Naive B cell (primary cell): ENCODE results near the gene TYW1B. TPM values are rescaled to one million over a fixed set of nuclear protein-coding genes. Genes with fewer than 3 reads are reported as not detected.
"Not testable (repeated sequence)": the region's sequence is repeated elsewhere in the genome, so short reads cannot be mapped to it uniquely, and the experiment has no call there.

Source experiments
- ATAC-seq, 2 donors: fragments of 150-1000 bp; cut with Tn5 transposase; 2 replicates each; pipeline ENCODE4 v1.10.0; 2021; ENCODE audit warnings: low read depth in 2 of 2, mild to moderate bottlenecking in 2 of 2, moderate library complexity in 2 of 2
- DNase-seq: peaks from one replicate; pipeline ENCODE4 v3.0.0; 2022
- H3K27ac Mint-ChIP-seq, 6 donors: one replicate each; pipeline ENCODE4 v1.8.0; 2020 to 2022; ENCODE audit warnings: mild to moderate bottlenecking in 6 of 6, mixed read lengths in 6 of 6, moderate library complexity in 5 of 6, inconsistent platforms in 2 of 6
- H3K27me3 Mint-ChIP-seq, 3 donors: one replicate each; pipeline ENCODE4 v1.8.0; 2021 to 2022; ENCODE audit warnings: mixed read lengths in 3 of 3, mild to moderate bottlenecking in 1 of 3
- H3K36me3 Mint-ChIP-seq, 2 donors: one replicate each; pipeline ENCODE4 v1.8.0; 2020 to 2022; ENCODE audit warnings: mixed read lengths in 2 of 2, inconsistent platforms in 1 of 2, mild to moderate bottlenecking in 1 of 2
- H3K4me1 Mint-ChIP-seq, 3 donors: one replicate each; pipeline ENCODE4 v1.8.0; 2020 to 2022; ENCODE audit warnings: mixed read lengths in 3 of 3, inconsistent platforms in 1 of 3, mild to moderate bottlenecking in 1 of 3, moderate library complexity in 1 of 3
- H3K4me3 Mint-ChIP-seq, 8 donors: one replicate each; pipeline ENCODE4 v1.8.0; 2020 to 2022; ENCODE audit warnings: mild to moderate bottlenecking in 8 of 8, mixed read lengths in 8 of 8, moderate library complexity in 8 of 8, inconsistent platforms in 2 of 8
- H3K9me3 Mint-ChIP-seq, 7 donors: one replicate each; pipeline ENCODE4 v1.8.0; 2020 to 2022; ENCODE audit warnings: mixed read lengths in 7 of 7, mild to moderate bottlenecking in 5 of 7, inconsistent platforms in 2 of 7, moderate library complexity in 1 of 7
- polyA plus RNA-seq, 6 donors: library from polyadenylated mRNA; unstranded; fragments of 300-500 nt; fragmentation: Illumina TruSeq; gene quantifications; one replicate each; pipeline ENCODE4 v1.2.3, GENCODE V29; 2021; ENCODE audit warnings: low read depth in 6 of 6

TYW1B gene
- polyA plus RNA-seq, 6 donors from 2014 or later, result 0.34 to 4.1 (median 1.9) TPM

GRCh38 chr7:72605863-72606431 lies 222.1 kb downstream of the TYW1B start:
- H3K9me3 Mint-ChIP-seq, DNase-seq, H3K27me3 Mint-ChIP-seq, ATAC-seq: not testable (repeated sequence)
- Mint-ChIP-seq H3K4me1 (peaks cover 3 to 11% (median 4%) of the 10 kb centered on the region in 3 donors), H3K36me3 (peaks cover 14 to 25% of the 10 kb centered on the region in 2 donors), H3K4me3 (peak overlapping the region in 1 of 8 donors; percentile 24), H3K27ac (peak overlapping the region in 2 of 6 donors; percentile 29 to 38)

DNA sequence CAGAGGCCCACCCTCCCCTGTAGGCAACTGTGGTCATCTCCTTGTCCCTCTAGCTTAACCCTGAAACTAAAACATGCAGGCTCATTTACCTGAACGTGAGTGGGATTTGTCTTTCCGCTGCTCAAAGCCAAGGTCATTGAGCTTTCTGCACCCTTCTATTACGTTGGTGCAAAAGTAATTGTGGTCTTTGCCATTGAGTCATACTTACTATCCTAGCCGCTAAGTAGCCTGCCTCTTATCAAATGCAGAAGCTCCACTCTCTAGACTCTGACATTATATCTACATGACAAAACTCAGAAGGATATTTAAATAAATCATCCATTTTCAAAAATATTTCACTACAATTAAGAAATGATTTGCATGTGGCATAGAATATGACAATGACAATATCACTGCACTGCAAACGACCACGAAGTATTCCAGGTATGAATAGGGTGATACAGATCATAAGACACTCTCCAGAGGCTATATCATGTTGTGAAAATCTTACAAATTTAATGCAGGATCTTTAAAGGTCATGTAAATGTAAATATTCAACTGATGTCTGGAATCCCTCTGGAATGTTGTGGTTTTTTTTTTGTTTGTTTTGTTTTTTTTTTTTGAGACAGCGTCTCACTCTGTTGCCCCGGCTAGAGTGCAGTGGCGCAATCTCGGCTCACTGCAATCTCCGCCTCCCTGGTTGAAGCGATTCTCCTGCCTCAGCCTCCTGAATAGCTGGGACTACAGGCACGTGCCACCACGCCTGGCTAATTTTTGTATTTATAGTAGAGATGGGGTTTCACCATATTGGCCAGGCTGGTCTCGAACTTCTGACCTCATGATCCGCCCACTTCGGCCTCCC lies 223.0 kb downstream of the TYW1B start:
- H3K27me3 Mint-ChIP-seq, H3K27ac Mint-ChIP-seq, H3K4me3 Mint-ChIP-seq, ATAC-seq, DNase-seq, H3K9me3 Mint-ChIP-seq: not testable (repeated sequence)
- peaks cover 10 to 24% of the 10 kb centered on the region in 2 donors for H3K36me3 Mint-ChIP-seq
- peaks cover 3 to 11% (median 4%) of the 10 kb centered on the region in 3 donors for H3K4me1 Mint-ChIP-seq

- peaks cover 10 to 20% of the 10 kb centered on the region in 2 donors for H3K36me3 Mint-ChIP-seq
- not testable (repeated sequence) for H3K27me3 Mint-ChIP-seq, DNase-seq, H3K9me3 Mint-ChIP-seq, H3K27ac Mint-ChIP-seq, H3K4me3 Mint-ChIP-seq, ATAC-seq
- peaks cover 3 to 15% (median 4%) of the 10 kb centered on the region in 3 donors for H3K4me1 Mint-ChIP-seq
Observed at GRCh38 chr7:72603476-72603875, 224.5 kb downstream of the TYW1B start.

GRCh38 chr7:72603073-72603472 lies 224.9 kb downstream of the TYW1B start:
- Mint-ChIP-seq H3K4me3 (no peak overlapping the region), H3K4me1 (peaks cover 3 to 16% (median 4%) of the 10 kb centered on the region in 3 donors), H3K36me3 (peaks cover 10 to 20% of the 10 kb centered on the region in 2 donors), H3K9me3 (peaks cover 0 to 4% (median 0%) of the 10 kb centered on the region in 7 donors), H3K27ac (peak overlapping the region in 1 of 6 donors; percentile 34), H3K27me3 (no peaks in the 10 kb centered on the region)
- DNase-seq, result no peak
- ATAC-seq, result no peak

DNA sequence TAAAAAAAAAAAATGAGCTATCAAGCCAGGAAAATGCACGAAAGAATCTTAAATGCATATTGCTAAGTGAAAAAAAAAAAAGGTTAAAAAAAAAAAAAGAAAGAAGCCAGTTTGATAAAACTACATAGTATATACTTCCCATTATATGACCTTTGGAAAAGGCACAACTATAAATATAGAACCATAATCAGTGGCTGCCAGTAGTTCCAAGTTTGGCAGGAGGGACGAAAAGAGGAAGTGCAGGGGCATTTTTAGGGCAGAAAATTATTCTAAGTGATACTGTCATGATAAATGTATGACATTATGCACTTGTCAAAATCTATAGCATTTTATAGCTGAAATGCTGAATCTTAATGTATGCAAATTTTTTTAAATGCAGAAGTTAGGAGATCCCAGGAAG lies 226.3 kb downstream of the TYW1B start:
- not testable (repeated sequence) for DNase-seq, H3K4me3 Mint-ChIP-seq, H3K9me3 Mint-ChIP-seq, ATAC-seq, H3K27me3 Mint-ChIP-seq
- H3K36me3 Mint-ChIP-seq, result peaks cover 10 to 26% of the 10 kb centered on the region in 2 donors
- peaks cover 3 to 16% (median 4%) of the 10 kb centered on the region in 3 donors for H3K4me1 Mint-ChIP-seq
- peak overlapping the region in 1 of 6 donors; percentile 81 for H3K27ac Mint-ChIP-seq

DNA sequence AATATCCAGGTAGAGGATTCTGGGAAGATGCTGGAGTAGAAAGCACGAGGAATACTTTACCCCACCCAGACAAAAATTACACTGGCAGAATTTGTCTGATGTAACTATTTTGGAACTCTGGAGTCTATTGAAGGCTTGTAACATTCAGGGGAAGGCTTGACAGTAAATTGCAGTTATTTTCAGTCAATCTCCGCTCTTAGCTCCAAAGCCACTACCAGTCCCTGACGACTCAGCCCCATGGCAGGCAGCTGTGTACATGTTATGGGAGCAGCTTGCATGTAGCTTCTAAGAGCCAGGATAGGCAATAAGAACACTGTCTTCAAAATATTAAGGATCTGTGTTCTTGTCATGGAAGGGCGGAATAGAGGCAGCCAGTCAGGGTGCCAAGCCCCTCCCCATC lies 238.0 kb downstream of the TYW1B start:
- not testable (repeated sequence) for DNase-seq, H3K27me3 Mint-ChIP-seq, H3K4me3 Mint-ChIP-seq, H3K27ac Mint-ChIP-seq, ATAC-seq, H3K4me1 Mint-ChIP-seq
- H3K9me3 Mint-ChIP-seq, result peaks cover 3 to 33% (median 26%) of the 10 kb centered on the region in 7 donors
- peaks cover 23 to 40% of the 10 kb centered on the region in 2 donors for H3K36me3 Mint-ChIP-seq

GRCh38 chr7:72587267-72587666 lies 240.7 kb downstream of the TYW1B start:
- not testable (repeated sequence) for H3K27me3 Mint-ChIP-seq, ATAC-seq, H3K27ac Mint-ChIP-seq, DNase-seq, H3K4me3 Mint-ChIP-seq, H3K4me1 Mint-ChIP-seq
- H3K36me3 Mint-ChIP-seq, result peaks cover 37 to 52% of the 10 kb centered on the region in 2 donors
- H3K9me3 Mint-ChIP-seq, result peaks cover 3 to 37% (median 26%) of the 10 kb centered on the region in 7 donors

DNA sequence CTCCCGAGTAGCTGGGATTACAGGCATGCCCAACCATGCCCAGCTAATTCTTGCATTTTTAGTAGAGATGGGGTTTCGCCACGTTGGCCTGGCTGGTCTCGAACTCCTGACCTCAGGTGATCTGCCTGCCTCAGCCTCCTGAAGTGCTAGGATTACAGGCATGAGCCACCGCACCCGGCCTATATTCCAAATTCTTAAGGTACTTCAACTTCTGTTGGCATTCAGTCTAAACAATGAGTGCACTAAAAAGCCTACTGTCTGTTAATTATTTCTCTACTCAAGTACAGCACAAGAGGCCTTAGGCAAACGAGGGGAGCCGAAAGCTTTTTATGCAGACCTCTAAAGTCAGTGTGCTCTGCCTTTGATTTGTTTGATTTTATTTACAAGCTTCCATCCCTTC lies 243.4 kb downstream of the TYW1B start:
- H3K27ac Mint-ChIP-seq, H3K4me3 Mint-ChIP-seq, DNase-seq, H3K4me1 Mint-ChIP-seq, ATAC-seq, H3K27me3 Mint-ChIP-seq: not testable (repeated sequence)
- Mint-ChIP-seq H3K9me3 (peaks cover 3 to 21% (median 12%) of the 10 kb centered on the region in 7 donors), H3K36me3 (peaks cover 26 to 39% of the 10 kb centered on the region in 2 donors)

GRCh38 chr7:72583620-72584361 lies 244.2 kb downstream of the TYW1B start:
- ATAC-seq, DNase-seq, H3K4me1 Mint-ChIP-seq, H3K4me3 Mint-ChIP-seq, H3K27me3 Mint-ChIP-seq: not testable (repeated sequence)
- H3K9me3 Mint-ChIP-seq, result peaks cover 3 to 21% (median 12%) of the 10 kb centered on the region in 7 donors
- H3K36me3 Mint-ChIP-seq, result peaks cover 26 to 39% of the 10 kb centered on the region in 2 donors
- peak overlapping the region in 1 of 6 donors; percentile 9 for H3K27ac Mint-ChIP-seq

DNA sequence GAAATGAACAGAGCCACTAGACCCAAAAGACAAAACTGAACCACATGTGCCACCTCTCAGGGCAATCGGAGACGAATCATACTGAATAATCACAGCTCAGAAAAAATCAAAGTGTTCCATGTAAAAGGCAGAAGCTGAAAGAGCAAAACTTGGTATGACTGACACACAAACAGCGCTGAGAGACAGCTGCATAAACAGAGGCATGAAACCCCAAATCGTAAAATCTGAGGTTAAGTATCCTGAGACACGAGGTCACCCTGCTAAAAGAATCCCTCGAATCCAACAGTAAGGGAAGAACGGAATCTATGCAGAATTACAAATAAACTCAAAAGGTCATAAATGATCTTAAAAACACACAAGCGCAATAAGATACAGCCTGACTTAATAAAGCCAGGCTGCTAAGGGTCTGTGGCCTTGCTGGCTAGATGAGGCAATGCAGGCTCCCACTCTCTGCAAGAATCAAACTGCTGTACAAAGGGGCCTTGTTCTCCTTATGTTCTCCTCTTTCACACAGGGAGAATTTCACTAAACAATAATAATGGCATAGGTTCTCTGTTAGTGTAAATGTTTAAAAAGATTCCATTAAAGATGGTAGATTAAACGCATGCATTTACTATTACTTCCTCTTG lies 247.7 kb downstream of the TYW1B start:
- H3K4me3 Mint-ChIP-seq, H3K27ac Mint-ChIP-seq, DNase-seq, H3K4me1 Mint-ChIP-seq, ATAC-seq, H3K27me3 Mint-ChIP-seq: not testable (repeated sequence)
- H3K36me3 Mint-ChIP-seq, result peaks cover 20 to 26% of the 10 kb centered on the region in 2 donors
- peaks cover 0 to 15% (median 6%) of the 10 kb centered on the region in 7 donors for H3K9me3 Mint-ChIP-seq

GRCh38 chr7:72577107-72577506 lies 250.9 kb downstream of the TYW1B start:
- Mint-ChIP-seq H3K27me3 (no peaks in the 10 kb centered on the region), H3K36me3 (peaks cover 9 to 18% of the 10 kb centered on the region in 2 donors), H3K9me3 (no peaks in the 10 kb centered on the region), H3K27ac (no peak overlapping the region), H3K4me1 (no peaks in the 10 kb centered on the region), H3K4me3 (no peak overlapping the region)
- ATAC-seq (no peak), DNase-seq (no peak)

DNA sequence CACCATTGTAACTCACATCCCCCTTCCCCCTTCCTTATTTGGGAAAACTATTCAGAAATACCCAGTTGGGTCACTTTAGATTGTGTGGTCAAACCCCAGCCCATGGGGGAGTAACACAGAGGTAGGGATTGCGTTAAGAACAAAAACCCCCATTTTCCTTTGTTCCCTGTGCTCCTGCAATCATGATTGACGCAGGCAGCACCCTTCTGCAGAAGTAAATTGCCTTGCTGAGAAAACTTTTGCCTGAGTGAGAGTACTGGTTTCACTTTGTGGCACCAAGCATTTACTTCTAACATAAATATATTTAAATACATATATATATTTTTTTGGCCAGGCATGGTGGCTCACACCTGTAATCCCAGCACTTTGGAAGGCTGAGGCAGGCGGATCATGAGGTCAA lies 266.0 kb downstream of the TYW1B start:
- not testable (repeated sequence) for H3K27me3 Mint-ChIP-seq, DNase-seq, H3K4me1 Mint-ChIP-seq, H3K4me3 Mint-ChIP-seq, ATAC-seq, H3K27ac Mint-ChIP-seq, H3K36me3 Mint-ChIP-seq
- H3K9me3 Mint-ChIP-seq, result peaks cover 4 to 34% (median 22%) of the 10 kb centered on the region in 7 donors

DNA sequence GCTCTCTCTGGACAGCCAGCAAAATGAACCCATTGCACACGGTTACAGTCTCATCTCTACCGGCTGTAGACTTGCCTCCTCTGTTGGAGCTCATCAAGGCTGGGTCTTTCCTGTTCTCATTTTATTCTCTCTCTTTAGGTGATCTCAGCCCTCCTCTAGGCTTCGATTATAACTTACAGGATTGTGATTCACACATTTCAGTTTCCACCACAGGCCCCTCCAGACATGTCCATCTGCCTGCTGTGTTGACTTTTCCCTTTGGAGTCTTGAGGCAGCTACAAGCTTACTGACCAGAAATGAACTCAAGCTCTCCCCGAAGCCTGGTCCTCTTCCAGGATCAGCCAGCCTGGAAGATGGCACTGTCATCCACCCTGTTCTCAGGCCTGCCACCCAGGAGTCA lies 268.5 kb downstream of the TYW1B start:
- not testable (repeated sequence) for DNase-seq, H3K27ac Mint-ChIP-seq, H3K27me3 Mint-ChIP-seq, ATAC-seq, H3K36me3 Mint-ChIP-seq, H3K4me1 Mint-ChIP-seq, H3K4me3 Mint-ChIP-seq
- peaks cover 4 to 27% (median 16%) of the 10 kb centered on the region in 7 donors for H3K9me3 Mint-ChIP-seq
